Lower lobe of right lung (tissue), 2 donors: Measurements from ENCODE around the gene OR4F6. TPM values are rescaled to one million over a fixed set of nuclear protein-coding genes. Genes with fewer than 3 reads are reported as not detected.

Experiments
- ATAC-seq, 2 donors: fragments of 200-7000 bp; cut with Tn5 transposase; one replicate each; pipeline ENCODE4 v1.9.1; 2020 to 2022; ENCODE audit warnings: mild to moderate bottlenecking in 2 of 2, moderate library complexity in 2 of 2
- DNase-seq: peaks from one replicate; pipeline ENCODE4 v3.0.0-alpha.2; 2020
- H3K27ac ChIP-seq: fragments of 200-600 bp; one replicate; pipeline ENCODE4 v1.8.0; 2022
- H3K27me3 ChIP-seq: fragments of 200-600 bp; one replicate; pipeline ENCODE4 v1.8.0; 2022; ENCODE audit warnings: low read depth
- H3K36me3 ChIP-seq: fragments of 200-600 bp; one replicate; pipeline ENCODE4 v1.8.0; 2022; ENCODE audit warnings: mild to moderate bottlenecking
- H3K4me1 ChIP-seq: fragments of 200-600 bp; one replicate; pipeline ENCODE4 v1.8.0; 2022
- H3K4me3 ChIP-seq: fragments of 200-600 bp; one replicate; pipeline ENCODE4 v1.8.0; 2022; ENCODE audit warnings: mild to moderate bottlenecking
- H3K9me3 ChIP-seq: fragments of 200-600 bp; one replicate; pipeline ENCODE4 v1.8.0; 2022
- intact Hi-C: fragments of 100-400 bp; cut with DNase I; formaldehyde crosslinking; loops from one replicate; pipeline ENCODE4 v1.11.0; 2022
- total RNA-seq: library from RNA; stranded (reverse); fragmentation: NEBNext Ultra II Directional; extraction: Animal tissue kit (Norgen Biotek cat#: 25700); gene quantifications from one replicate; pipeline ENCODE4 v1.2.1, GENCODE V29; 2021
- TF ChIP-seq, protein P1 (sequence below): fragments of 200-600 bp; IDR thresholded peaks from one replicate; pipeline ENCODE4 v1.8.0; 2022; ENCODE audit warnings: antibody characterized with exemption, mild to moderate bottlenecking
- donor health status: DM: no; HTN: yes; CAD: no; lungs with severe emphysema.

Gene OR4F6
- total RNA-seq, 1 donor from 2014 or later = not detected

DNA sequence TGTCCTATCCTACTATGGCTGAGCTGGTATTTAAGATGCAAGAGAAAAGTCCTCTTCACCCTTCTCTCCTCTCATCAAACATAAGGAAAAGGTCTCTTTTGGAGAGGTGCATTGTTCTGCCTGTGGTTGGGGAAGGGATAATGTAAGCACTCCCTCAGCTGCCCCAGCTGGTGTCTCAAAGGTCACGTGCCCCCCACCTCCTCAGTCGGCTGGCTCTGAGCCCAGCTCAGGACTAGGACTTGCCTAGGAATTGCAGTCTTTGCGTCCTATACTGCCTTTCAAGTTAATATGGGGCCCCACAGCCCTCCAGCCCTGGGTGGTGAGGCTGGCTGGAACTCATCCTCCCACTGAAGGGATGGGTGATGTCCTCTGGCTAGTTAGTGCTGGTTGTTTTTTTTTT lies 38.3 kb downstream of the OR4F6 start:
- Histone ChIP-seq H3K9me3 (no peaks in the 10 kb centered on the region), H3K27ac (no peak overlapping the region), H3K4me3 (no peak overlapping the region), H3K27me3 (peaks cover 9% of the 10 kb centered on the region), H3K4me1 (no peaks in the 10 kb centered on the region), H3K36me3 (no peaks in the 10 kb centered on the region)
- ATAC-seq (no peak), DNase-seq (no peak)
- TF ChIP-seq, protein P1, sequence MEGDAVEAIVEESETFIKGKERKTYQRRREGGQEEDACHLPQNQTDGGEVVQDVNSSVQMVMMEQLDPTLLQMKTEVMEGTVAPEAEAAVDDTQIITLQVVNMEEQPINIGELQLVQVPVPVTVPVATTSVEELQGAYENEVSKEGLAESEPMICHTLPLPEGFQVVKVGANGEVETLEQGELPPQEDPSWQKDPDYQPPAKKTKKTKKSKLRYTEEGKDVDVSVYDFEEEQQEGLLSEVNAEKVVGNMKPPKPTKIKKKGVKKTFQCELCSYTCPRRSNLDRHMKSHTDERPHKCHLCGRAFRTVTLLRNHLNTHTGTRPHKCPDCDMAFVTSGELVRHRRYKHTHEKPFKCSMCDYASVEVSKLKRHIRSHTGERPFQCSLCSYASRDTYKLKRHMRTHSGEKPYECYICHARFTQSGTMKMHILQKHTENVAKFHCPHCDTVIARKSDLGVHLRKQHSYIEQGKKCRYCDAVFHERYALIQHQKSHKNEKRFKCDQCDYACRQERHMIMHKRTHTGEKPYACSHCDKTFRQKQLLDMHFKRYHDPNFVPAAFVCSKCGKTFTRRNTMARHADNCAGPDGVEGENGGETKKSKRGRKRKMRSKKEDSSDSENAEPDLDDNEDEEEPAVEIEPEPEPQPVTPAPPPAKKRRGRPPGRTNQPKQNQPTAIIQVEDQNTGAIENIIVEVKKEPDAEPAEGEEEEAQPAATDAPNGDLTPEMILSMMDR = no peak
- intact Hi-C loops = no loop called here

DNA sequence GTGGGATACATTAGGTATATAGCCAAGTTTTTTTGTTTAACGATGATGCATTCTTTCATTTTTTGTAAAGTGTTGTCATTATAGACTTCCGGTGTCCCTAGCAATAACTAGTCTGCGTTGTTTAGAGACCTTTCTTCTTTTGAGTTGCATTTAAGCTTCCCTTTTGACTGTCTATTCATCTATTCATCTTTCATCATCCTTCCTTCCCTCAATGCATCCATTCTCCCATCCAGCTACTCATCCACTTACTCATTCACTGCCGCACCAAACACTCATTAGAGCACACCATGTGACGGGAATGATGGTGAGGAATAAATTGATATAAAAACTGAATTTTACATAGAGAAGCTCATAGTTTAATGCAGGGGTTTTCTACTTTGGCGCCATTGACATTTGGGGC lies 41.6 kb downstream of the OR4F6 start:
- H3K9me3 ChIP-seq = no peaks in the 10 kb centered on the region
- no peak overlapping the region for H3K4me3 ChIP-seq
- intact Hi-C loops = no loop called here
- H3K36me3 ChIP-seq = no peaks in the 10 kb centered on the region
- ATAC-seq = no peak
- TF ChIP-seq, protein P1 = no peak
- no peak for DNase-seq
- peaks cover 9% of the 10 kb centered on the region for H3K27me3 ChIP-seq
- H3K27ac ChIP-seq = no peak overlapping the region
- H3K4me1 ChIP-seq = no peaks in the 10 kb centered on the region

DNA sequence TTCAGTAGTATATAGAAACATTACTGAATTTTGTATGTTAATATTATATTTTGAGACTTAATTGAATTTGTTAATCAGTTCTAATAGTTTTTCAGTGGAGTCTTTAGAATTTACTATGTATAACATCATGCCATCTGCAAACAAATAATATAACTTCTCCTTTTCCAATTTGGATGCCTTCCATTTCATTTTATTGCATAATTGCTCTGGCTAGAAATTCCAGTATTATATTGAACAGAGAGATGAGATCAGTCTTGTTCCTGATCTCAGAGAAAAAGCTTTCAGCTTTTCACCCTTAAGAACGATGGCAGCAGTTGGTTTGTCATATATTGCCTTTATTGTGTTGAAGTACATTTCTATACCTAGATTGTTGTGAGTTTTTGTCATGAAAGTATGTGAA lies 49.0 kb downstream of the OR4F6 start:
- H3K27me3 ChIP-seq = no peaks in the 10 kb centered on the region
- ATAC-seq = no peak
- TF ChIP-seq, protein P1 = no peak
- no peaks in the 10 kb centered on the region for H3K9me3 ChIP-seq
- H3K4me1 ChIP-seq = no peaks in the 10 kb centered on the region
- no peaks in the 10 kb centered on the region for H3K36me3 ChIP-seq
- DNase-seq = no peak
- intact Hi-C loops = no loop called here
- no peak overlapping the region for H3K27ac ChIP-seq
- H3K4me3 ChIP-seq = no peak overlapping the region

Other genes with a start within 250 kb of the OR4F6 start
- 49.2 TPM for gene TM2D3, start 151.1 kb upstream of the OR4F6 start, total RNA-seq
- gene TARS3, start 79.0 kb upstream of the OR4F6 start, total RNA-seq = 11.7 TPM
- not detected for gene OR4F15, start 8.7 kb downstream of the OR4F6 start, total RNA-seq